ENCODE measurements around the gene ADAMTS18. TPM values are rescaled to one million over a fixed set of nuclear protein-coding genes. Genes with fewer than 3 reads are reported as not detected.

Gene ADAMTS18, protein sequence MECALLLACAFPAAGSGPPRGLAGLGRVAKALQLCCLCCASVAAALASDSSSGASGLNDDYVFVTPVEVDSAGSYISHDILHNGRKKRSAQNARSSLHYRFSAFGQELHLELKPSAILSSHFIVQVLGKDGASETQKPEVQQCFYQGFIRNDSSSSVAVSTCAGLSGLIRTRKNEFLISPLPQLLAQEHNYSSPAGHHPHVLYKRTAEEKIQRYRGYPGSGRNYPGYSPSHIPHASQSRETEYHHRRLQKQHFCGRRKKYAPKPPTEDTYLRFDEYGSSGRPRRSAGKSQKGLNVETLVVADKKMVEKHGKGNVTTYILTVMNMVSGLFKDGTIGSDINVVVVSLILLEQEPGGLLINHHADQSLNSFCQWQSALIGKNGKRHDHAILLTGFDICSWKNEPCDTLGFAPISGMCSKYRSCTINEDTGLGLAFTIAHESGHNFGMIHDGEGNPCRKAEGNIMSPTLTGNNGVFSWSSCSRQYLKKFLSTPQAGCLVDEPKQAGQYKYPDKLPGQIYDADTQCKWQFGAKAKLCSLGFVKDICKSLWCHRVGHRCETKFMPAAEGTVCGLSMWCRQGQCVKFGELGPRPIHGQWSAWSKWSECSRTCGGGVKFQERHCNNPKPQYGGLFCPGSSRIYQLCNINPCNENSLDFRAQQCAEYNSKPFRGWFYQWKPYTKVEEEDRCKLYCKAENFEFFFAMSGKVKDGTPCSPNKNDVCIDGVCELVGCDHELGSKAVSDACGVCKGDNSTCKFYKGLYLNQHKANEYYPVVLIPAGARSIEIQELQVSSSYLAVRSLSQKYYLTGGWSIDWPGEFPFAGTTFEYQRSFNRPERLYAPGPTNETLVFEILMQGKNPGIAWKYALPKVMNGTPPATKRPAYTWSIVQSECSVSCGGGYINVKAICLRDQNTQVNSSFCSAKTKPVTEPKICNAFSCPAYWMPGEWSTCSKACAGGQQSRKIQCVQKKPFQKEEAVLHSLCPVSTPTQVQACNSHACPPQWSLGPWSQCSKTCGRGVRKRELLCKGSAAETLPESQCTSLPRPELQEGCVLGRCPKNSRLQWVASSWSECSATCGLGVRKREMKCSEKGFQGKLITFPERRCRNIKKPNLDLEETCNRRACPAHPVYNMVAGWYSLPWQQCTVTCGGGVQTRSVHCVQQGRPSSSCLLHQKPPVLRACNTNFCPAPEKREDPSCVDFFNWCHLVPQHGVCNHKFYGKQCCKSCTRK (N-terminal part only)
- 4.4 TPM in 1 of 2 replicates, not detected in the other for total RNA-seq

DNA sequence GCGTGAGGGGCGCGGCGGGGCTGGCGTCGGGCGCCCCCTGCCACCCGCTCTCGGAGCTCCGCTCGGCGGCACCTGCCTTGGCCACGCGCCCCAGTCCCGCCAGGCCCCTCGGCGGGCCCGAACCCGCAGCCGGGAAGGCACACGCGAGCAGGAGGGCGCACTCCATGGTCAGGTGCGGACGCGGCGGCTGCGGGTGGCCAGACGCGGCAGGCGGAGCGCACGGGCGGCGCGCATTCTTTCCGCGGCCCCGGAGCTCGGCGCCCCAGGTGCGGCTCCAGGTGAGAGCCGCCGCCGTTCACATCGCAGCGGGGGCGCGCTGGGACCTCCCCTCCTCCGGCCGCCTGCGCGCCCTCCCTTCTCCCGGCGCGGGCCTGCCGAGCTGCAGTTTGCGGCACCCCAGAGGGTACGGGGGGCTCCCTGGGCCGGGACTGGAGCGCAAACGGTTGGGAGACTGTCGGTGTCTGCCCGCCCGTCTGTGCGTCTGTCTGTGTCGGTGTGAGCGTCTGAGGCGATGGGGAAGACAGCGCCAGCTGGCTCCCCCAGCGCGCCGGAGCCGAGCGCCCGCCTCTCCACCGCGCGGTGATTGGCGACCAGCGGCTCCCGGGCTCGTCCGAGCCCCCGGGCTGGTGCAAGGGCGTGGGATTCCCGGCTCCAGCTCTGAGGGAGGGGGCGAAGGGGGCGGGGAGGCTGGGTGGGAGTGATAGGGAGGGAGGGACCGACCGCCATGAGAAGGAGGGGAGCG lies at the start of gene ADAMTS18:
Gene ADAMTS18 (minus strand): TSS at position 505 of the 742 bp plus-strand sequence. CDS start 339 bp downstream, at position 166.

Other genes starting within 250 kb of the ADAMTS18 start
- gene MON1B, start 243.8 kb downstream of the ADAMTS18 start, total RNA-seq: 24.7 and 25.3 TPM in 2 replicates
- 0.32 TPM in 1 of 2 replicates, not detected in the other for gene SYCE1L, start 235.6 kb downstream of the ADAMTS18 start, total RNA-seq

Measured in hair follicle dermal papilla cell (primary cell).